Upper lobe of left lung (tissue), 6 donors: ENCODE data around the gene RUNX1. TPM values are rescaled to one million over a fixed set of nuclear protein-coding genes. Genes with fewer than 3 reads are reported as not detected.

ENCODE experiments used
- ATAC-seq, 2 donors: fragments of 200-7000 bp; cut with Tn5 transposase; one replicate each; pipeline ENCODE4 v1.9.1; 2022; ENCODE audit warnings: mild to moderate bottlenecking in 2 of 2, moderate library complexity in 2 of 2; ENCODE audit not compliant: low FRiP score in 2 of 2
- DNase-seq, 2 donors: peaks; one replicate each; pipeline ENCODE4 v3.0.0-alpha.2; 2019 to 2020
- H3K27ac ChIP-seq, 4 donors: fragments of 200-600 bp; sonication (generic); one replicate each; pipeline ENCODE4 v1.5.1; 2016 to 2019
- H3K27me3 ChIP-seq, 4 donors: fragments of 200-600 bp; sonication (generic); one replicate each; pipeline ENCODE4 v1.5.1; 2017 to 2019
- H3K36me3 ChIP-seq, 4 donors: fragments of 200-600 bp; sonication (generic); one replicate each; pipeline ENCODE4 v1.5.1; 2016 to 2019
- H3K4me1 ChIP-seq, 4 donors: fragments of 200-600 bp; sonication (generic); one replicate each; pipeline ENCODE4 v1.5.1; 2018 to 2019
- H3K4me3 ChIP-seq, 4 donors: fragments of 200-600 bp; sonication (generic); one replicate each; pipeline ENCODE4 v1.5.1; 2017 to 2019; ENCODE audit warnings: mild to moderate bottlenecking in 2 of 4, moderate library complexity in 1 of 4
- H3K9me3 ChIP-seq, 4 donors: fragments of 200-600 bp; sonication (generic); one replicate each; pipeline ENCODE4 v1.5.1; 2018 to 2019
- EP300 ChIP-seq, 4 donors: sonication (generic); formaldehyde crosslinking; IDR thresholded peaks; one replicate each; pipeline ENCODE4 v1.5.1; 2017; ENCODE audit warnings: antibody characterized with exemption in 4 of 4, control low read depth in 2 of 4
- POLR2A ChIP-seq, 4 donors: fragments of 450-650 bp; IDR thresholded peaks; one replicate each; pipeline ENCODE4 v1.5.1; 2016 to 2017; ENCODE audit warnings: antibody characterized with exemption in 4 of 4, mild to moderate bottlenecking in 2 of 4
- POLR2AphosphoS5 ChIP-seq, 2 donors: sonication (generic); formaldehyde crosslinking; IDR thresholded peaks; one replicate each; pipeline ENCODE4 v1.5.1; 2017; ENCODE audit warnings: antibody characterized with exemption in 2 of 2
- WGBS, 2 donors: methylation state at CpG; one replicate each; pipeline ENCODE4 v1.1.5; 2017 to 2018; 5-methylcytosine and 5-hydroxymethylcytosine counted together
- total RNA-seq, 6 donors: library from RNA; depleted of rRNA in 4 of 6; stranded (reverse); fragments of >200 nt in 4 of 6; gene quantifications; one replicate each; pipeline versions ENCODE4 v1.1.0 to v1.2.1, GENCODE V29; 2016 to 2021
- TF ChIP-seq, protein P1 (sequence below), 6 experiments: fragments of 450-650 bp in 4 of 6; fragments of 200-600 bp in 2 of 6; sonication (generic) in 2 of 6; IDR thresholded peaks; one replicate each; pipeline ENCODE4 v1.5.1; 2016 to 2019; ENCODE audit warnings: antibody characterized with exemption in 6 of 6
- donor health status: DM: no; HTN: no; CAD: no; lungs with moderate emphysema.
- donor health status: DM: no; HTN: yes; CAD: no; lungs with severe emphysema.

RUNX1 gene
- total RNA-seq, 6 donors from 2014 or later: 62.2 to 252 (median 98.2) TPM

GRCh38 chr21:34938089-34938764, 110.9 kb downstream of the RUNX1 start:
- WGBS, 2 donors: 70 to 78% methylated on average over 2 of the region's 2 CpGs
- Histone ChIP-seq H3K4me3 (no peak overlapping the region), H3K9me3 (no peaks in the 10 kb centered on the region), H3K27me3 (no peaks in the 10 kb centered on the region), H3K4me1 (no peaks in the 10 kb centered on the region), H3K36me3 (no peaks in the 10 kb centered on the region), H3K27ac (no peak overlapping the region)
- DNase-seq: no peak
- TF ChIP-seq, protein P1, sequence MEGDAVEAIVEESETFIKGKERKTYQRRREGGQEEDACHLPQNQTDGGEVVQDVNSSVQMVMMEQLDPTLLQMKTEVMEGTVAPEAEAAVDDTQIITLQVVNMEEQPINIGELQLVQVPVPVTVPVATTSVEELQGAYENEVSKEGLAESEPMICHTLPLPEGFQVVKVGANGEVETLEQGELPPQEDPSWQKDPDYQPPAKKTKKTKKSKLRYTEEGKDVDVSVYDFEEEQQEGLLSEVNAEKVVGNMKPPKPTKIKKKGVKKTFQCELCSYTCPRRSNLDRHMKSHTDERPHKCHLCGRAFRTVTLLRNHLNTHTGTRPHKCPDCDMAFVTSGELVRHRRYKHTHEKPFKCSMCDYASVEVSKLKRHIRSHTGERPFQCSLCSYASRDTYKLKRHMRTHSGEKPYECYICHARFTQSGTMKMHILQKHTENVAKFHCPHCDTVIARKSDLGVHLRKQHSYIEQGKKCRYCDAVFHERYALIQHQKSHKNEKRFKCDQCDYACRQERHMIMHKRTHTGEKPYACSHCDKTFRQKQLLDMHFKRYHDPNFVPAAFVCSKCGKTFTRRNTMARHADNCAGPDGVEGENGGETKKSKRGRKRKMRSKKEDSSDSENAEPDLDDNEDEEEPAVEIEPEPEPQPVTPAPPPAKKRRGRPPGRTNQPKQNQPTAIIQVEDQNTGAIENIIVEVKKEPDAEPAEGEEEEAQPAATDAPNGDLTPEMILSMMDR (IDR thresholded peaks at IDR 0.05): no peak
- no peak for TF ChIP-seq POLR2A (IDR thresholded peaks at IDR 0.05)
- no peak for TF ChIP-seq EP300 (IDR thresholded peaks at IDR 0.05)
- TF ChIP-seq POLR2AphosphoS5 (IDR thresholded peaks at IDR 0.05): no peak
- no peak for ATAC-seq

DNA sequence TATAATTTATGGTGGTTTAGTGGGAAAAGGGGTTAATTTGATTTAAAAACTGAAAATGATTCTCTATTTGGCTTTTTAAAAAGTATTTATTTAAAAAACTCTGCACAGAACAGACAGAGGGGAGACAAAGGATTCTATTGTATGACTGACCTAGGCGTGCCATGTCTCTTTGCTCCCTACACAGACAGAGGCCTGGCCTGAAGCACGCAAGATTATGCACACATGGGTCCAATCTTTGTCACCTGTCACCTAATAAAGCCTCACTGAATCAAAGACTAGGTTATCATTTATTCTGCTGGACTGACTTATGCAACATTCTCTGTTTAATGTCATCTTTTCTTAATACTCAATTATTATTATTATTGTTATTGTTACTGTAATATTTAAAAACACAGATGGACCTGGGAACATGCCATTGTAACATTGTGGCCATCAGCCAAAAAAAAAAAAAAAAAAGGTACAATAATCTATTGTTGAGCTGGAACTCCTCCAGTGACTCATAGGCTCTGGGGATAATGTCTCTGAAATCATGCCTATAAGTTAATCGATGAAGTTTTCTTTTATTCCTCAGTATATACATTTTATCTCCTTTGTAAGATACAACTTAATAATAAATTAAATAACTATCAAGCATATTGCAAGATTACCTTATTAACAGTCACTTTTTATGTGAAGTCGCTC, 112.1 kb downstream of the RUNX1 start:
- no peaks in the 10 kb centered on the region for H3K4me1 ChIP-seq
- no peaks in the 10 kb centered on the region for H3K9me3 ChIP-seq
- WGBS, 2 donors: 81 to 88% methylated on average over 4 of the region's 4 CpGs
- no peaks in the 10 kb centered on the region for H3K27me3 ChIP-seq
- no peak for DNase-seq
- ATAC-seq: no peak
- TF ChIP-seq EP300 (IDR thresholded peaks at IDR 0.05) (no peak), POLR2A (IDR thresholded peaks at IDR 0.05) (no peak), POLR2AphosphoS5 (IDR thresholded peaks at IDR 0.05) (no peak)
- TF ChIP-seq, protein P1 (IDR thresholded peaks at IDR 0.05): no peak
- H3K4me3 ChIP-seq: no peak overlapping the region
- no peaks in the 10 kb centered on the region for H3K36me3 ChIP-seq
- H3K27ac ChIP-seq: no peak overlapping the region

- no peak overlapping the region for H3K4me3 ChIP-seq
- no peak for DNase-seq
- no peak for ATAC-seq
- H3K4me1 ChIP-seq: no peaks in the 10 kb centered on the region
- TF ChIP-seq EP300 (IDR thresholded peaks at IDR 0.05) (no peak), POLR2A (IDR thresholded peaks at IDR 0.05) (no peak), POLR2AphosphoS5 (IDR thresholded peaks at IDR 0.05) (no peak)
- TF ChIP-seq, protein P1 (IDR thresholded peaks at IDR 0.05): no peak
- H3K27ac ChIP-seq: no peak overlapping the region
- no peaks in the 10 kb centered on the region for H3K36me3 ChIP-seq
- 51 to 53% methylated on average over 11 of the region's 11 CpGs for WGBS, 2 donors
- H3K27me3 ChIP-seq: no peaks in the 10 kb centered on the region
- H3K9me3 ChIP-seq: no peaks in the 10 kb centered on the region
Measured at GRCh38 chr21:34936371-34936789, 112.7 kb downstream of the RUNX1 start.

- Histone ChIP-seq H3K4me3 (no peak overlapping the region), H3K4me1 (no peaks in the 10 kb centered on the region), H3K27me3 (no peaks in the 10 kb centered on the region), H3K9me3 (no peaks in the 10 kb centered on the region), H3K27ac (no peak overlapping the region), H3K36me3 (no peaks in the 10 kb centered on the region)
- DNase-seq (no peak), ATAC-seq (no peak)
- WGBS, 2 donors: 73 to 75% methylated on average over 4 of the region's 4 CpGs
- TF ChIP-seq, protein P1 (IDR thresholded peaks at IDR 0.05): no peak
- no peak for TF ChIP-seq POLR2AphosphoS5 (IDR thresholded peaks at IDR 0.05)
- TF ChIP-seq EP300 (IDR thresholded peaks at IDR 0.05): no peak
- TF ChIP-seq POLR2A (IDR thresholded peaks at IDR 0.05): no peak
Measured at GRCh38 chr21:34935898-34936297, 113.2 kb downstream of the RUNX1 start.
